ENCODE results near the gene PIGH.

GRCh38 chr14:67551940-67552339 lies 48.1 kb downstream of the PIGH start:
- TF ChIP-seq CTCF (IDR thresholded peaks at IDR 0.05) (no peak), POLR2A (IDR thresholded peaks at IDR 0.05) (no peak)
